A549 (cell line): ENCODE results near the gene DNMT1.

Experiments
- CBX8 ChIP-seq: fragments of 200-600 bp; sonication (generic); IDR thresholded peaks from 2 replicates; pipeline ENCODE4 v1.6.1; 2016
- KDM1A ChIP-seq: fragments of 200-600 bp; sonication (generic); IDR thresholded peaks from 2 replicates; pipeline ENCODE4 v1.6.1; 2016; ENCODE audit warnings: low read depth, mild to moderate bottlenecking

DNA sequence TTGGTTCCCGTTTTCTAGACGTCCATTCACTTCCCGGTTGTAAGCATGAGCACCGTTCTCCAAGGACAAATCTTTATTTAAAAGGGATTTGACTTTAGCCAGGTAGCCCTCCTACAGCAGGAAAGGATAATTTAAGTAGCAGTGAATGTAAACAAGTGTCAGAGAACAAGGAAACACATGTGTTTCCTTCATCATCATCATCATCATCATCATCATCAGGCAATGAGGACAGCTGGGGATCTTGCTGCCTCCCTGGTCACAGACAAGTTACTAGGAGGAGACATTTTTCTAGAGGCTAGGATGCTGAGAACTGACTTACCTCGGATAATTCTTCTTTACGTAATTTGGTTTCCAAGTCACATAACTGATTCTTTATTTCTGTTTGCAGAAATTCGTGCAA is 14.3 kb downstream of the DNMT1 start:
- TF ChIP-seq KDM1A = no peak
- TF ChIP-seq CBX8 = no peak
